Chondrocyte (in vitro differentiated cells): ENCODE measurements around the gene SPATA21. TPM values are rescaled to one million over a fixed set of nuclear protein-coding genes. Genes with fewer than 3 reads are reported as not detected.

Experiments
- DNase-seq: peaks from one replicate; pipeline ENCODE4 v3.0.0; 2021; ENCODE audit warnings: mixed read lengths, low spot score
- H3K27ac Mint-ChIP-seq: one replicate; pipeline ENCODE4 v1.8.0; 2021; ENCODE audit warnings: mild to moderate bottlenecking, moderate library complexity, mixed read lengths; ENCODE audit not compliant: unreplicated experiment
- H3K27me3 Mint-ChIP-seq: 2 replicates; pipeline ENCODE4 v1.8.0; 2021; ENCODE audit warnings: low read depth, mixed read lengths
- H3K36me3 Mint-ChIP-seq: 2 replicates; pipeline ENCODE4 v1.8.0; 2021; ENCODE audit warnings: low read depth, mixed read lengths
- H3K4me1 Mint-ChIP-seq: 2 replicates; pipeline ENCODE4 v1.8.0; 2021; ENCODE audit warnings: low read depth, mild to moderate bottlenecking, mixed read lengths
- H3K4me3 Mint-ChIP-seq: one replicate; pipeline ENCODE4 v1.8.0; 2021; ENCODE audit warnings: mild to moderate bottlenecking, moderate library complexity, mixed read lengths; ENCODE audit not compliant: unreplicated experiment
- H3K9me3 Mint-ChIP-seq: 2 replicates; pipeline ENCODE4 v1.8.0; 2021; ENCODE audit warnings: low read depth, mixed read lengths
- total RNA-seq: library from RNA; stranded (reverse); gene quantifications from 3 replicates; pipeline ENCODE4 v1.2.1, GENCODE V29; 2021
- TF ChIP-seq, protein P1 (sequence below): fragments of 200-600 bp; sonication (generic); IDR thresholded peaks from 2 replicates; pipeline ENCODE4 v1.5.0; 2021; ENCODE audit warnings: antibody characterized with exemption, mild to moderate bottlenecking, moderate library complexity

SPATA21 gene
- total RNA-seq, 1 donor from 2014 or later, result not detected

DNA sequence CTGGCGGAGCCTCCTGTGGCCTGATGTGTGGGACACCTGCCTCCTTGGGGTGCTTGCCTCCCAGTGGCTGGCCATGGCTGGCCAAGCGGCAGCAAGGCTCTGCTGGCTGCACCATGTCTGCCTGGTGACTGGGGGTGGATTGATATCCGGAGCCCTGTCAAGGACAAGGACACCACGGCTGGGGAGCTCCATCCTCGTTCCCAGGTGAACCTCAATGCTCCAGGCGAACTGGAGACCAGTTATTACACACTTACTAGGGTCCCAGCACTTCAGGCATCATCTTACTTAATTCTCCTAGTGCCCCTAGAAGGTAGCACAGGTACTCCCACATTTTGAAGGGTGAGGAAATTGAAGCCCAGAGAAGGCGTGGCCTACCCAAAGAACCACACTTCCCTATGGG lies 15.2 kb downstream of the SPATA21 start:
- Mint-ChIP-seq H3K4me1 (no peaks in the 10 kb centered on the region), H3K4me3 (no peak overlapping the region), H3K9me3 (no peaks in the 10 kb centered on the region), H3K36me3 (no peaks in the 10 kb centered on the region), H3K27me3 (peaks cover 16% of the 10 kb centered on the region), H3K27ac (no peak overlapping the region)
- TF ChIP-seq, protein P1, sequence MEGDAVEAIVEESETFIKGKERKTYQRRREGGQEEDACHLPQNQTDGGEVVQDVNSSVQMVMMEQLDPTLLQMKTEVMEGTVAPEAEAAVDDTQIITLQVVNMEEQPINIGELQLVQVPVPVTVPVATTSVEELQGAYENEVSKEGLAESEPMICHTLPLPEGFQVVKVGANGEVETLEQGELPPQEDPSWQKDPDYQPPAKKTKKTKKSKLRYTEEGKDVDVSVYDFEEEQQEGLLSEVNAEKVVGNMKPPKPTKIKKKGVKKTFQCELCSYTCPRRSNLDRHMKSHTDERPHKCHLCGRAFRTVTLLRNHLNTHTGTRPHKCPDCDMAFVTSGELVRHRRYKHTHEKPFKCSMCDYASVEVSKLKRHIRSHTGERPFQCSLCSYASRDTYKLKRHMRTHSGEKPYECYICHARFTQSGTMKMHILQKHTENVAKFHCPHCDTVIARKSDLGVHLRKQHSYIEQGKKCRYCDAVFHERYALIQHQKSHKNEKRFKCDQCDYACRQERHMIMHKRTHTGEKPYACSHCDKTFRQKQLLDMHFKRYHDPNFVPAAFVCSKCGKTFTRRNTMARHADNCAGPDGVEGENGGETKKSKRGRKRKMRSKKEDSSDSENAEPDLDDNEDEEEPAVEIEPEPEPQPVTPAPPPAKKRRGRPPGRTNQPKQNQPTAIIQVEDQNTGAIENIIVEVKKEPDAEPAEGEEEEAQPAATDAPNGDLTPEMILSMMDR, result no peak
- no peak for DNase-seq

GRCh38 chr1:16421201-16421600 lies 16.0 kb downstream of the SPATA21 start:
- no peak for DNase-seq
- TF ChIP-seq, protein P1, result no peak
- Mint-ChIP-seq H3K9me3 (no peaks in the 10 kb centered on the region), H3K27ac (no peak overlapping the region), H3K27me3 (peaks cover 16% of the 10 kb centered on the region), H3K4me1 (no peaks in the 10 kb centered on the region), H3K4me3 (no peak overlapping the region), H3K36me3 (no peaks in the 10 kb centered on the region)

- Mint-ChIP-seq H3K4me1 (no peaks in the 10 kb centered on the region), H3K36me3 (no peaks in the 10 kb centered on the region), H3K9me3 (no peaks in the 10 kb centered on the region), H3K27me3 (peaks cover 16% of the 10 kb centered on the region), H3K27ac (no peak overlapping the region), H3K4me3 (no peak overlapping the region)
- TF ChIP-seq, protein P1, result no peak
- no peak for DNase-seq
These were observed 16.7 kb downstream of the SPATA21 start for GRCh38 chr1:16420424-16421118.

DNA sequence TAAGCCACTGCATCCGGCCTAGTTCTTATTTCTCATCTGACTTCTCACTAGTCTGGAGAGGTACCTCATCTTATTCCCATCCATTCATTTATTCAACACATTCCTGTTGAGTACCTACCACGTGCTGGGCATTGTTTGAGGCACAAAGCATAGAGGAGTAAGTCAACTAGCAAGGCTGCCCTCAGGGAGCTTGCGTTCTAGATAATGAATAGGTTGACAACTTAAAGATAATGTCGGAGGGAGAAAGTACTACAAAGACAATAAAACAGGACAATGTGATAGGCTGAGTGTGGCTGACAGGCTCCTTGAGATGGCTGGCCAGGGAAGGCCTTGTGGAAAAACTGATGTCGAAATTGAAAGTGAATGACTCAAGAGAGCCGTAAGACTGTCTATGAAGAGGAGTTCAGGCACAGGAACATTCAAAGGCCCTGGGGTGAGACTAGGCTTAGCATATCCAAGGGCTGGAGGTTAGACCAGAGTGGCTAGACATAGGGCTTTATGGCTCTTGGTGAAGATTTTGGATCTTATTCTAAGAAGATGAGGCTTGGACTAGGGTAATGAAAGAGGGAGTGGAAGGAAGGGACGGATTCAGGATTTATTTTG lies 18.3 kb downstream of the SPATA21 start:
- DNase-seq, result no peak
- no peaks in the 10 kb centered on the region for H3K9me3 Mint-ChIP-seq
- H3K27ac Mint-ChIP-seq, result no peak overlapping the region
- H3K36me3 Mint-ChIP-seq, result no peaks in the 10 kb centered on the region
- peaks cover 16% of the 10 kb centered on the region for H3K27me3 Mint-ChIP-seq
- H3K4me3 Mint-ChIP-seq, result no peak overlapping the region
- TF ChIP-seq, protein P1, result no peak
- H3K4me1 Mint-ChIP-seq, result no peaks in the 10 kb centered on the region

DNA sequence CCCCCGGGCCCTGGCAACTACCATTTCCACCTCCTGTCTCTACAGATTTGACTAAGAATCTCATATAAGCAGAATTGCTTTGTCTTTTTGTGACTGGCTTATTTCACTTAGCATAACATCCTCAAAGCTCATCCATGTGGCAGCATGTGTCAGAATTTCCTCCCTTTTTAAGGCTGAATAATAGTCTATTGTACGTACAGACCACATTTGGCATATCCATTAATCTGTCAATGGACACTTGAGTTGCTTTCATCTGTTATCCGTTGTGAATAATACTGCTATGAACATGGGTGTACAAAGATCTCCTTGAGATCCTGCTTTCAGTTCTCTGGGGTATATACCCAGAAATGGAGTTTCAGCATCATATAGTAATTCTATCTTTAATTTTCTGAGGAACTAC lies 24.0 kb downstream of the SPATA21 start:
- Mint-ChIP-seq H3K4me1 (no peaks in the 10 kb centered on the region), H3K36me3 (no peaks in the 10 kb centered on the region), H3K4me3 (no peak overlapping the region), H3K27me3 (no peaks in the 10 kb centered on the region), H3K27ac (no peak overlapping the region), H3K9me3 (no peaks in the 10 kb centered on the region)
- TF ChIP-seq, protein P1, result no peak
- DNase-seq, result no peak
